Fibroblast of mammary gland (primary cell): ENCODE data around the gene THAP4.
"Not testable (repeated sequence)": the region's sequence is repeated elsewhere in the genome, so short reads cannot be mapped to it uniquely, and the experiment has no call there.

Experiments used
- DNase-seq: peaks from one replicate; pipeline ENCODE4 v3.0.0-alpha.2; 2010; ENCODE audit warnings: low read depth
- H3K4me3 ChIP-seq: 2 replicates; pipeline ENCODE4 v1.5.1; 2011; ENCODE audit warnings: low read depth, mild to moderate bottlenecking, low read length, moderate library complexity; ENCODE audit not compliant: control insufficient read depth
- CTCF ChIP-seq: conservative IDR thresholded peaks from 2 replicates; pipeline ENCODE4 v1.5.1; 2011; ENCODE audit warnings: low read depth, low read length, inconsistent platforms; ENCODE audit not compliant: control insufficient read depth, insufficient read depth

THAP4 gene

DNA sequence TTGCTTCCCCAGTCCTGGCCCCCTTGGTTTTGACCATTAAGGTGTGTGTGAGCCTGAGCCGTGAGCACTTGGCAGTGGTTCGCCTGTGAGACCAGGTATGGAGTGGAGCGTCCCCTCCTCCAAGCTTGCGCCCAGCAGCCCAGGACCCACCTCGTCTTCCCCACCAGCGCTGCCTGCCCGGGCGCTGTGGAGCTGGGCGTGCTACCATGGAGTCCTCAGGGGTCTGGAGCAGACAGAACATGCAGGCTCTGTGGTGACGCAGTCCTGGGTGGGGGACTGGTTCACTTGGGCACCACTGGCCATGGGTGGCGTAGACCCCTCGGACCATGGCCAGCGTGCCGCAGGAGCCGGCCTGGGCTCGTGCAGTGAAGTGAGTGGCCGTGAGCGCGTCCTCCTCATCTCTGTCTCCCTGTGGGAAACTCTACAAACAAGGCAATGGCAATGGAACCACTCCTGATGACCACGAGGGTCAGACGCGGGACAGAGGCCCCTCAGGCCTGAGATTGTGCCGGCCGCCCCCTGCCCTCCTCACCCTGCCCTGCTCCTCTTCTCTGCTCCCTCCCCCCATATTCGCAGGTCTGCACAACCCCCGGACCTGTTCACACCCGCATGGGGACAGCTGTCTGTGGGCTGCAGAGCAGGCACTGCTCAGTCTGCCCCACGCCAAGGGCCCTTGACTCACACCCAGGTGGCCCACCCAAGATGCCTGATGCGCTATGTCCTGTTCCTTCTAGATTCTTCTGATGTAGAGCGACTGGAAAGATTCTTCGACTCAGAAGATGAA lies 34.7 kb upstream of the THAP4 start:
- DNase-seq = no peak
- H3K4me3 ChIP-seq = no peak overlapping the region

DNA sequence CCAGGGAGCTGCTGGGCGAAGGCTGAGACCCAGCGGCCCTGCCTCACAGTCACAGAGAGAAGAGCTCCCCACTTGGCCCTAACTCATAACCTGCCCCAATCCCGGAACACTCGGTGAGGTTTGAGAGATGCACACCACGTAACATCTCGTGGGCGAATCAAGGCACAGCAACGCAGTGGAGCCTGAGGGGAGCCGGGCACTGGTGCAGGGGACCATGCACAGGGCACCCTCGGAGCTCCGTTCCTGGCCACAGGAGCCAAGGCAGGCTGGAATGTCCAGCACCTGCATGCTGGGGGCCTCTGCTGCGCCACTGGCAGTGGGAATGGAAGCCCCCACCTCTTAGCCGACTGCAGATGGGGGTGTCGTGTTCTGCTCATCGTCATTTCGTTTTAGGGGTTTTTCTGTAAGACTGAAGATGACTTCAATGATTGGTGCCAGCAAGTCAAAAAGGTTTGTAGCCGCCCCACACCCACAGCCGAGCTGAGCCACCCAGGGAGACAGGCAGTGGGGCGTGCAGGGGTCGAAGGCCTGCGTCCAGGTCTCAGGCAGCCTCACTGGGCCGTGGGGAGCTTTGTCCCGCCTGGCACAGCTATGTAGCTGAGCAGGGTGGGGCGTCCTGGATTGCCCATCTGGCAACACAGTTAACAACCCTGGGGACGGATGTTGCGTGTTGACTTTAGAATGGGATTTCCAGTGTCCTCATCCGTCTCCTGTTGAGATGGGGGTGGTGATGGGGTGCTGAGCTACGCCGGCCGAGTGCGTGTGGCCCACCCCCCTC lies 33.6 kb upstream of the THAP4 start:
- H3K4me3 ChIP-seq = no peak overlapping the region
- DNase-seq = no peak
- TF ChIP-seq CTCF = no peak

More for the DNA sequence above, 34.7 kb upstream of the THAP4 start:
- no peak for TF ChIP-seq CTCF

DNA sequence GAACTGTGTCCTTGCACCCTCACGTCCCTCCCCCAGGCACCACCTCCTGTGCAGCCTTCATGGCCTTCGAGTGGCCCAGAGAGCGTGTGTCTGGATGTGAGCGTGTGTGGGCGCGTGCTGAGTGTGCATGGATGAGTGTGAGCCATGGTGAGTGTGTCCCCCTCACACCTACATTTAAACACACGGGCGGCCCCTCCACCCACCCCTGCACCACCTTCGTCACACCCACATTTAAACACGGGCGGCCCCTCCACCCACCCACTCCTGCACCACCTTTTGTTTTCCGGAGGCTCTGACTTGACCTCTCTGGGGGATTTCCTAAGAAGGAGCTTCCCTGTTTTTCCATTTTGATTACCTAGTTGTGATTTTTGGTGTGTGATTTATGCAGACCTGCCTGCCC lies 31.9 kb upstream of the THAP4 start:
- DNase-seq = no peak

DNA sequence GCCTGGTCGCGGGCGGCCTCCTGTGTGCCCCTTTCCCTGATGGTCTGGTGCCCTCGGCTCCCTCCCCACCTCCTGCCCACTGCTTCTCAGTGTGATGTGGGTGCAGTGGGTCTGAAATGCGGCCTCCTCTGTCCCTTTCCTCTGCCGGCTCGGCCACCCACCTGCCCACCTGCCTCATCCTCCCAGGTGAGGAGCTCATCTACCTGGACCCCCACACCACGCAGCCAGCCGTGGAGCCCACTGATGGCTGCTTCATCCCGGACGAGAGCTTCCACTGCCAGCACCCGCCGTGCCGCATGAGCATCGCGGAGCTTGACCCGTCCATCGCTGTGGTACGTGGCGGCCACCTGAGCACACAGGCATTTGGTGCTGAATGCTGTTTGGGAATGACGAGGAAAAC lies 31.4 kb upstream of the THAP4 start:
- DNase-seq = no peak
- TF ChIP-seq CTCF = no peak
- no peak overlapping the region for H3K4me3 ChIP-seq

More for the DNA sequence above, 31.9 kb upstream of the THAP4 start:
- no peak for TF ChIP-seq CTCF
- H3K4me3 ChIP-seq = no peak overlapping the region

DNA sequence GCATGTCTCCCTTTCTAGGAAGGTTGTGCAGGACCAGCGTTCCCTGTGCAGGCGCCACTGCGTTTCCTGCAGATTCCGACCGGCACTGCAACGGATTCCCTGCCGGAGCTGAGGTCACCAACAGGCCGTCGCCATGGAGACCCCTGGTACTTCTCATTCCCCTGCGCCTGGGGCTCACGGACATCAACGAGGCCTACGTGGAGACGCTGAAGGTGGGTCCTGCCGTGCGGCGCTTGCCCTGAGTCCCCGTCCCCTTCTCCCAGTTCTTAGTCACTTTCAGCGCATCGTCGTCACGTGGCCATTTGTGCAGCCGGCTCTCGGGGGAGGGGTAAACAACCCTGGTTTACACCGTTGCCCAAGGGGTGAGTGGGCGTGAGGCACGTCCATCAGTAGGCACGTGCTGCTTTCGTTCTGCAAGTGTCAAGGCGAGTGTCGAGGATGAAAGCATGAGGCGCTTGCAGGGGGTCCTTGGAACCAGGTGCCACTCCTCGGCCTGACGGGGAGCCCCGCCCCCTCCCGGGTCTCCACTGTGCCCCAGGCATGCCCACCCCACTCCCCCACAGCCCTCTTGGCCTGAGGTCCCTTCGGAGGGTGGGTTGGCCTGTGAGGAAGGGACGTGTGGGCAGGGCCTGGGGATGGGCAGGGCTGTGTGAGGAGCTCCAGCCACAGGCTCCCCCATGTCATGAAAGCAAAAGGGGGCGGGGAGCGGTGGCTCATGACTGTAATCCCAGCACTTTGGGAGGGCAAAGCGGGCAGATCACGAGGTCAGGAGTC lies 29.9 kb upstream of the THAP4 start:
- no peak for DNase-seq
- no peak overlapping the region for H3K4me3 ChIP-seq
- no peak for TF ChIP-seq CTCF

DNA sequence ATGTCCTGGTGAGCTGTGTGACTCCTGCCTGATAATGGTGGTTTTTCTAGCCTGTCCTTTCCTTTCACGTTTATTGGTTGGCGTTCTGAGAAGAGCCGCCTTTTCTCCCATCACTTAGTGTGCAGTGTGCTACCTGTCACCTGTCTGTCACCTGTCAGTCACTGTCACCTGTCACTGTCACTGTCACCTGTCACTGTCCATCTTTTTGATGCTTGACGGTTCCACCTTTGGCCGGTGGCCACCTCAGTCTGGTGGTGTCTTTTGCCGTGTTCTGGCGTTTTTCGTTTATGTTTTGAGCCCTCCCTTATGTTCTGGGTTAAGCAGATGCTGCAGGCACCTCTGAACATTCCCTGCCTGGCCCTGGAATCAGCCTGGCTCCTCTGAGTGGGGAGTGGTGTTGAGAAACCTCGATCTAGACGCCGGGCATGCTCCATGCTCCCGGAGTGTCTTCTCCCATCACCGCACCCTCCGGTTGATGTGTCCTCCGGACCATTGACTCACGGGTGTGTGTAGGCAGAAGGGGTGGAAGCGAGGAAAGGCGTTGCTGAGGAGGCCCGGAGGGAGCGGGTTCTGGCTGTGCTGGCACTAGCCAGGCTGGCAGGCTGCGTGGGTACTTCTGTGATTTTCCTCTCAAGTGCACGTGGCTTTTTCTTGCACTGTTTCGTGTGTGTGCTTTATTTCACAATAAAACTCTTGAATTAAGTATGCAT lies 28.9 kb upstream of the THAP4 start:
- peak; percentile 58 for DNase-seq
- H3K4me3 ChIP-seq = peak overlapping the region; percentile 29
- TF ChIP-seq CTCF = no peak

GRCh38 chr2:241662731-241663130 lies 25.8 kb upstream of the THAP4 start:
- DNase-seq, H3K4me3 ChIP-seq: not testable (repeated sequence)
